PC-3 (cell line): ENCODE data around the gene ZSCAN30. TPM values are rescaled to one million over a fixed set of nuclear protein-coding genes. Genes with fewer than 3 reads are reported as not detected.

Source experiments
- ATAC-seq: fragments of 200-7000 bp; cut with Tn5 transposase; 2 replicates; pipeline ENCODE4 v1.9.1; 2020; ENCODE audit warnings: mild to moderate bottlenecking, moderate library complexity
- BruUV-seq: library from RNA; stranded (reverse); fragments of 400-500 nt; replicated peaks from 2 replicates; lab custom pipeline; 2021; lab: Mats Ljungman, UMichigan
- CTCF ChIA-PET: fragments of 300-600 bp; sonication (Branson Sonifier 250); formaldehyde crosslinking; loops from one replicate; lab custom pipeline; 2022; ENCODE audit warnings: antibody characterized with exemption; lab: Charles Lee
- POLR2A ChIA-PET: fragments of 300-600 bp; sonication (Branson Sonifier 250); formaldehyde crosslinking; loops from one replicate; lab custom pipeline; 2022; ENCODE audit warnings: antibody characterized with exemption; ENCODE audit not compliant: unreplicated experiment; lab: Charles Lee
- DNase-seq: peaks from one replicate; pipeline ENCODE4 v3.0.0-alpha.2; 2015
- H2AFZ ChIP-seq: fragments of 300-600 bp; sonication (generic); 2 replicates; pipeline ENCODE4 v1.6.0; 2016; ENCODE audit warnings: antibody characterized with exemption, low read length
- H3F3A ChIP-seq: fragments of 300-600 bp; sonication (generic); one replicate; pipeline ENCODE4 v1.6.0; 2017; ENCODE audit warnings: antibody characterized with exemption, low read length, control low read depth, mild to moderate bottlenecking; ENCODE audit not compliant: unreplicated experiment
- H3K27ac ChIP-seq: fragments of 300-600 bp; sonication (generic); 2 replicates; pipeline ENCODE4 v1.5.1; 2016; ENCODE audit warnings: mild to moderate bottlenecking, low read length
- H3K27me3 ChIP-seq: fragments of 300-600 bp; sonication (generic); 2 replicates; pipeline ENCODE4 v1.6.1; 2016; ENCODE audit warnings: low read length, mixed read lengths
- H3K36me3 ChIP-seq: fragments of 300-600 bp; sonication (generic); 2 replicates; pipeline ENCODE4 v1.6.1; 2016; ENCODE audit warnings: low read depth, mixed run types, low read length, mixed read lengths
- H3K4me1 ChIP-seq: fragments of 300-600 bp; sonication (generic); 2 replicates; pipeline ENCODE4 v1.5.1; 2016; ENCODE audit warnings: low read length; ENCODE audit not compliant: insufficient read depth
- H3K4me2 ChIP-seq: fragments of 300-600 bp; sonication (generic); 2 replicates; pipeline ENCODE4 v1.6.0; 2016; ENCODE audit warnings: low read length
- H3K4me3 ChIP-seq: fragments of 300-600 bp; sonication (generic); 2 replicates; pipeline ENCODE4 v1.5.1; 2016; ENCODE audit warnings: mild to moderate bottlenecking, low read length, mixed read lengths
- H3K79me2 ChIP-seq: fragments of 300-600 bp; sonication (generic); 2 replicates; pipeline ENCODE4 v1.6.1; 2017; ENCODE audit warnings: low read length, mixed read lengths
- H3K9ac ChIP-seq: fragments of 300-600 bp; sonication (generic); 2 replicates; pipeline ENCODE4 v1.6.0; 2016; ENCODE audit warnings: mild to moderate bottlenecking, low read length
- H3K9me2 ChIP-seq: fragments of 300-600 bp; sonication (generic); replicated peaks from 2 replicates; pipeline ENCODE4 v1.6.1; 2016; ENCODE audit warnings: mixed run types, low read length, mixed read lengths
- H3K9me3 ChIP-seq: fragments of 300-600 bp; sonication (generic); 2 replicates; pipeline ENCODE4 v1.6.1; 2016; ENCODE audit warnings: low read length, mixed read lengths
- H4K20me1 ChIP-seq: fragments of 300-600 bp; sonication (generic); 2 replicates; pipeline ENCODE4 v1.6.1; 2016; ENCODE audit warnings: low read length, mixed read lengths
- CTCF ChIP-seq: fragments of 300-600 bp; sonication (generic); conservative IDR thresholded peaks from 2 replicates; pipeline ENCODE4 v1.5.1; 2017; ENCODE audit warnings: antibody characterized with exemption, low read depth, mild to moderate bottlenecking, low read length
- EZH2 ChIP-seq: fragments of 300-600 bp; sonication (generic); IDR thresholded peaks from one replicate; pipeline ENCODE4 v1.6.1; 2017; ENCODE audit warnings: antibody characterized with exemption, mild to moderate bottlenecking, low read length; ENCODE audit not compliant: unreplicated experiment
- EZH2phosphoT487 ChIP-seq: fragments of 300-600 bp; sonication (generic); IDR thresholded peaks from 2 replicates; pipeline ENCODE4 v1.6.1; 2018; ENCODE audit warnings: mild to moderate bottlenecking, antibody characterized with exemption, low read length, borderline replicate concordance
- intact Hi-C: fragments of 100-400 bp; cut with micrococcal nuclease; formaldehyde crosslinking; loops from 2 replicates; pipeline ENCODE4 v1.9.0; 2023
- total RNA-seq: library from RNA; depleted of rRNA; stranded (reverse); fragments of >200 nt; gene quantifications from 2 replicates; pipeline ENCODE4 v1.2.3, GENCODE V29; 2014

The ZSCAN30 gene
- total RNA-seq, 1 experiment from 2014 or later: 2.8 TPM

GRCh38 chr18:35227254-35227653 lies 62.8 kb downstream of the ZSCAN30 start:
- Histone ChIP-seq H3K9ac (no peak overlapping the region), H3K9me2 (no peaks in the 10 kb centered on the region), H2AFZ (no peak overlapping the region), H3K4me3 (no peak overlapping the region), H3K9me3 (no peaks in the 10 kb centered on the region), H3K4me1 (no peaks in the 10 kb centered on the region), H4K20me1 (no peaks in the 10 kb centered on the region), H3K27me3 (no peaks in the 10 kb centered on the region), H3K36me3 (no peaks in the 10 kb centered on the region), H3K79me2 (no peaks in the 10 kb centered on the region), H3K27ac (no peak overlapping the region), H3F3A (no peaks in the 10 kb centered on the region), H3K4me2 (no peak overlapping the region)
- TF ChIP-seq EZH2 (no peak), EZH2phosphoT487 (no peak), CTCF (no peak)
- intact Hi-C loops: no loop called here
- no peak for ATAC-seq
- DNase-seq: no peak
- no TSS peak for BruUV-seq
- ChIA-PET POLR2A (no interaction called here), CTCF (no interaction called here)

GRCh38 chr18:35223797-35224196 lies 66.2 kb downstream of the ZSCAN30 start:
- intact Hi-C loops: no loop called here

More at GRCh38 chr18:35223797-35224196, 66.2 kb downstream of the ZSCAN30 start:
- Histone ChIP-seq H3K4me2 (no peak overlapping the region), H3K9me3 (no peaks in the 10 kb centered on the region), H3K27me3 (no peaks in the 10 kb centered on the region), H3K79me2 (no peaks in the 10 kb centered on the region), H3K36me3 (no peaks in the 10 kb centered on the region), H3F3A (no peaks in the 10 kb centered on the region), H2AFZ (no peak overlapping the region), H3K9me2 (no peaks in the 10 kb centered on the region), H3K9ac (no peak overlapping the region), H4K20me1 (no peaks in the 10 kb centered on the region), H3K4me1 (no peaks in the 10 kb centered on the region), H3K27ac (no peak overlapping the region), H3K4me3 (no peak overlapping the region)
- ATAC-seq (no peak), DNase-seq (no peak)
- TF ChIP-seq EZH2: no peak
- no peak for TF ChIP-seq EZH2phosphoT487
- no peak for TF ChIP-seq CTCF
- no TSS peak for BruUV-seq
- CTCF ChIA-PET: no interaction called here
- POLR2A ChIA-PET: no interaction called here
